Vagina (tissue), 2 donors: ENCODE results near the gene EPHB1.

Experiments
- POLR2AphosphoS5 ChIP-seq, 2 donors: sonication (generic); formaldehyde crosslinking; IDR thresholded peaks; one replicate each; pipeline ENCODE4 v1.9.0; 2017; ENCODE audit warnings: antibody characterized with exemption in 2 of 2, mild to moderate bottlenecking in 2 of 2, low read depth in 1 of 2; ENCODE audit not compliant: insufficient read depth in 1 of 2
- TF ChIP-seq, protein P1 (sequence below), 3 experiments: fragments of 450-650 bp in 2 of 3; fragments of 200-600 bp in 1 of 3; sonication (generic) in 1 of 3; IDR thresholded peaks; one replicate each; pipeline ENCODE4 v1.5.1; 2017 to 2019; ENCODE audit warnings: antibody characterized with exemption in 3 of 3, mild to moderate bottlenecking in 2 of 3, moderate library complexity in 2 of 3

DNA sequence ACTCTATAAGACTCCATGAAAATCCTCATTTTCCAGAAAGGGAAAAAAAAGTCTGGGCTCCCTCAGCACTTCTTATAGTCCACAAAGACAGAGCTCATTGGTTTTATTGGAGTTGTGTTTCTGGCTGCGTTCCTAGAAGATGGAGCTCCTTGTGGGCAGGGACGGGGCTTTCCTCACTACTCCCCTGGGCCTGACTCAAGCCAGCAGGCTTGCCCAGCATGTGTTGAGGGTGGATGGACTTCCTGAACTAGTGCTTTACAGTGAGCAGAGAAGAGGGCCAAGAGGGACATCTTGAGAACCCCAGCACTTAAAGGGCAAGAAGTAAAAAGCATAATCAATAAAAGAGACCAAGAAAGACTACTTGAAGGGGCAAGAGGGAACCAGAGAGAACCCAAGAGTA, 43.2 kb upstream of the EPHB1 start:
- TF ChIP-seq POLR2AphosphoS5 (IDR thresholded peaks at IDR 0.05; ENCODE audit: insufficient read depth in 1 of 2, low read depth in 1 of 2) = no peak
- TF ChIP-seq, protein P1, sequence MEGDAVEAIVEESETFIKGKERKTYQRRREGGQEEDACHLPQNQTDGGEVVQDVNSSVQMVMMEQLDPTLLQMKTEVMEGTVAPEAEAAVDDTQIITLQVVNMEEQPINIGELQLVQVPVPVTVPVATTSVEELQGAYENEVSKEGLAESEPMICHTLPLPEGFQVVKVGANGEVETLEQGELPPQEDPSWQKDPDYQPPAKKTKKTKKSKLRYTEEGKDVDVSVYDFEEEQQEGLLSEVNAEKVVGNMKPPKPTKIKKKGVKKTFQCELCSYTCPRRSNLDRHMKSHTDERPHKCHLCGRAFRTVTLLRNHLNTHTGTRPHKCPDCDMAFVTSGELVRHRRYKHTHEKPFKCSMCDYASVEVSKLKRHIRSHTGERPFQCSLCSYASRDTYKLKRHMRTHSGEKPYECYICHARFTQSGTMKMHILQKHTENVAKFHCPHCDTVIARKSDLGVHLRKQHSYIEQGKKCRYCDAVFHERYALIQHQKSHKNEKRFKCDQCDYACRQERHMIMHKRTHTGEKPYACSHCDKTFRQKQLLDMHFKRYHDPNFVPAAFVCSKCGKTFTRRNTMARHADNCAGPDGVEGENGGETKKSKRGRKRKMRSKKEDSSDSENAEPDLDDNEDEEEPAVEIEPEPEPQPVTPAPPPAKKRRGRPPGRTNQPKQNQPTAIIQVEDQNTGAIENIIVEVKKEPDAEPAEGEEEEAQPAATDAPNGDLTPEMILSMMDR (IDR thresholded peaks at IDR 0.05) = no peak
